NCI-H524 (cell line): Measurements from ENCODE around the gene ANKRD10.
"Not testable (repeated sequence)": the region's sequence is repeated elsewhere in the genome, so short reads cannot be mapped to it uniquely, and the experiment has no call there.

ENCODE experiments used
- DNase-seq, 2 experiments: peaks; one replicate each; lab custom pipeline; 2025; lab: John Stamatoyannopoulos, UW

Gene ANKRD10

DNA sequence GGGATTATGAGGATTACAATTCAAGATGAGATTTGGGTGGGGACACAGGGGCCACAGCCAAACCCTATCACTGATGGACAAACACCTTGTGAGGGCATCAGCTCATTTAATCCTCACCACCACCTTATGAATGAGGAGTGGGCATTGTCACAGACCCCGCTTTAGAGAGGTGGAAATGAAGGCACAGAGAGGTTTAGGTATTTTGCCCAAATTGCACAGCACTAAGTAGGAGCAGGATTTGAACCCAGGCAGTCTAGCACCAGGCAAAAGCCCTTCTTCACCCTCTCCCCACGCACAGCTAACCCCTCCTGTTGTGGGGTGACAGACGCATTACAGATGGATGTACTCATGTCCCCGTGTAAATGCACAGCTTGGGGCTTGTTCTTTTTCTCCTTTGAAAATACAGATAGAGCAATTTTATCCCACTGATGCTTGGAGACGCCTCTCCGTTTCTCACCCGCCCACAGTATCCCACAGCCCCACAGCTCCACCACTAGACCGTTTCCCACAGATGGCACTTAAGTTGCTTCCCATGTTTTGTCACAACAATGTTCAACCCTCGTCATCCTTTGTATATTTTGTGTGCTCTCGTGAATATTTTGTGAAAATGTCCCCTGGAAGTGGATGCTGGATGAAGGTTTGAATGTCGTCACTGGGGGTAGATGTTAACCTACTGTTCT lies 48.2 kb downstream of the ANKRD10 start:
- DNase-seq = no peak

DNA sequence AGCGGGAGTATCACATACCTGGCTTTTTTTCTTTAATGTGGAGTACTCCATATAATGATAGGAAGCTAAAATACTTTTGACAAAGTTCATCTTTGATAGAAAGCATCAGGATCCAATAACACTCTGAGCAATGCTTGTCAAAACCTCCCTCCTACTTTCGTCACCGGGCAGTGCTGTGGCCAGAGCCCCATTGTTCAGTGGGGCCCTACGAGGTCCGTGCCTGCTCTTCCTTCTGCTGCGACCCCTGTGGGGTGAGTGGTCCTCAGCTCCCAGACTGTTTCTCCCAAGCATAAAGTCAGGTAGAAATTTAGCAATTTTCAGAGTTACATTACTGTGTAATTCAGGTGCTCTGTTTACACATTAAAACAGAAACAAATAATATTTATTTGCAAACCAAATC lies 51.2 kb downstream of the ANKRD10 start:
- DNase-seq = no peak

DNA sequence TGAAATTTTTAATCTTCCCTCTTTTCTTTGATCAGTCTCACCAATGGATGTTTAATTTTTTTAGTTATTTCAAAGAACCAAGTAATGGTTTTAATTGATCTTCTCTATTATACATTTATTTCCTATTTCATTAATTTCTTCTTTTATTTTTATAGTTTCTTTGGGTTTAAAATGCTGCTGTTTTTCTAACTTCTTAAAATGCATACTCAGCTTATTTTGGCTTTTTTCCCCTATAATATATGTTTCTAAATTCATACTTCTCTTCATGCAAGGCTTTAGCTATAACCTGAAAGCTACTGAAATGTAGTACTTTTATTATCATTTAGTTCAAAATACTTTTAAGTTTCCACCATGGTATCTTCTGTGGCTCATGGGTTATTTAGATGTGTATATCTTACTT lies 53.9 kb downstream of the ANKRD10 start:
- DNase-seq = no peak

DNA sequence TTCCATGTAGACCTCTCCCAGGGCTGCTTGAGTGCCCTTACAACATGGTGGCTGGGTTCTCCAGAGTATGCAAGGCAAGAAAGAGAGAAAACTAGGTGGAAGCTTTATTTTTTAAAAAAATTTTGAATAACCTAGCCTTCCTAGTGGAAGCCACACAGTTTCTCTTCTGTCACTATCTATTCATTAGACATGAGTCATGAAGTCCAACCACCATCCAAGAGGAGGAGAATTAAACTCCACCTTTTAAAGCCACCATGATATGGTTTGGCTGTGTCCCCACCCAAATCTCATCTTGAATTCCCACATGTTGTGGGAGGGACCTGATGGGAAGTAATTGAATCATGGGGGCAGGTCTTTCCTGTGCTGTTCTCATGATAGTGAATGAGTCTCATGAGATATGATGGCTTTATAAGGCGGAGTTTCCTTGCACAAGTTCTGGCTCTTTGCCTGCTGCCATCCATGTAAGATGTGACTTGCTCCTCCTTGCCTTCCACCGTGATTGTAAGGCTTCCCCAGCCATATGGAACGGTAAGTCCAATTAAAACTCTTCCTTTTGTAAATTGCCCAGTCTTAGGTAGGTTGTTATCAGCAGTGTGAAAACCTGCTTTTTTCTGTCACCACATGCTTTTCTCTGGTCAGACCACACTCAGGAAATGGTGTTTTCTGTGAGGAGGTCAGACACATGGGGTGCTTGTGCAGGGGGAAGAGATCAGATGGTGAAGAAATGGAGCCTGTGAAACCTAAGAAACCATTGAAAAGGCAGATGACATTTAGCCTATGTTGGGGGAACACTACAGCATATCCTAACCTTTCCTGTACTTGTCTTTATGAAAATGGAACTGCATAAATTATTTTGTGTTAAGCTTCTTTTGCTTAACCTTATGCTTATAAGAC lies 57.7 kb downstream of the ANKRD10 start:
- DNase-seq = no peak

DNA sequence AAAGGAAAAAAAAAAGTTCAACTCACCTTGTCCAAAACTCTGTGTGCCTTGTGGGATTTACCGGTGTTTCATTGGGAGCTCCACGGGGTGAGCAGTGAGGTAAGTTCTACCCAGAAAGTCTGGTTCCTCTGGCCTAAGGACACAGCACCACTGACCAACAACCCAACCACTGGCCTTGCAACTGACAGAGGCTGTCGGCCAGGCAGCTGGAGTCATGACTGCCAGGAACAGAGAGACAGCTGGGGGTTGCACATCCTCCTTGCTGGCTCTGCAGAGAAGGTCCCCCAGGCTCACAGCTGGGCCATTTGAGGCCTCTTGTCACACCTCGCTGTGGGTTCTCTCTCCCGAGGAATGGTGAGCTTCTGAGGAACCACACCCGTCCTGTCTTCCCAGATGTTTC lies 59.5 kb downstream of the ANKRD10 start:
- no peak for DNase-seq

DNA sequence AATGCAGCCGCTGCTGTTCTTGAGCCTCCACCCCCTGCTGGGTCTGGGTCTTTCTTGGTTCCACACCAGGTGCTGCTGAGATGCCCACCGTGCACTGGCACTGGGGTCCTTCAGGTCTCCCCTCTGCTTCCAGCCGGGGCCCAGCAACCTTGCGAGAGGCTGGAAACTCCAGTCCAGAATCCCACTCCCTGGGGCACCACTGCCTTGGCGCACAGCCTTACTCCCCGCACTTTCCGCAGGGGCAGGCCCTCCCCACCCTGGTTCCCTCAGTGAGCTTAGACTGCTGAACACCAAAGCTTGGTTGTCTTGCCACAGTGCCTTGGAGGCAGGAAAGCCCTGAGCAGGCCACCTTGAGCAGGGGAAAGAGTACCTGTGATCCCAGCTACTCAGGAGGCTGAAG lies 60.0 kb downstream of the ANKRD10 start:
- DNase-seq = no peak

DNA sequence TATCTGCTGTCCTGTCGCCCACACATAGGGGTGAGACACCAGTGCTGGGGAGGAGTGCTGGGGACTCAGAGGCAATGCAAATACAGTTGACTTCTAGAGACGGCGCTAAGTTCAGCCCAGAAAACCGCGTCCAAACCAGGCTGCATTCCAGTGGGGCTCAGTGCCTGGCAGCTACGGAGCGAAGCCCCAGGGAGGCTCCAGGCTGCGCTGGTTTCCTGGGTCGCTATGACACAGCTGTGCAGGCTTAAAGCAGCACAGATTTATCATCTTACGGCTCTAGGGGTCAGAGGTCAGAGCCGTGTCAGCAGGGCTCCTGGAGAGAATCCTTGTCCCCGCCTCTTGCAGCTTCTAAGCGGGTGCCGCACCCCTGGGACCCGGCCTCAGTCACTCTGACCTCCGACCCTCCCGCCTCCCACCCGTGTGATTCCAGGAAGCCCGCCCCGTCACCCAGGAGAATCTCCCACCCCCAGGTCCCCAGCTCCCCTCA lies 61.6 kb downstream of the ANKRD10 start:
- no peak for DNase-seq

DNA sequence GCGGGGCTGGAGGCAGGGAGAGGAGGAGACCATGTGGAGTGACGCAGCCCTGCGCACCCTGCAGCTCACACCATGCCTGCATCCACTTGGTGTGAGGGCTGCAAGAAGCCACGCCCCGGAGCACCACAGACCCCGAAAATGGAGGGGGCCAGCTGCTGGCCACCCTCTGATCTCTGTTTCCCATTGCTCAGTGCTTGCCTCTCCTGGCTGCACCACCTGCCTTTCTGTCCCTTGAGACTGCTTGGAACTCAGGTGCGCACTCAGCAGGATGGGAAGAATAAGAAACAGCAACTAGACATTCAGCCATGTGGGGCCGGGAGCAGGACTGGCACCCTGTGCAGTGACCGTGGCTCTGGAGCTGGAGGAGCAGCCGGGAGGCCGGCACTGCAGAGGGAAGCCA lies 64.0 kb downstream of the ANKRD10 start:
- DNase-seq = no peak

DNA sequence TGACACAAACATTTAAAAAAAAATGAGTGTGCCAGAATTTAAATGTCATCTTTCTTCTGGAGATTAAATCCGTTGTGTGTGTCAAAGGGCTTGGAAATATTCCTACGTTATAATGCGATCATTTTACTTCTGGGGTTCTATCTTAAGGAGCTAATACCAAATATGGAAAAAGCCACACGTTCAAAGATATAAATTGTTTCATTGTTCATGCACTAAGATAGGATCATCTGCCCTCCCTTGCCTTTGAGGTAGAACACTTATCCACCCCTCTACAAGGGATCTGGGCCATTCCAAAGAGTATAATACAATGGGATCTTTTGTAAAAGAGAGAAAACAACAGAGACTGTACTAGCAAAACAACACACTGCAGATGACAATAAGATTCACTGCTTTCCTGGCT lies 64.9 kb downstream of the ANKRD10 start:
- no peak for DNase-seq

DNA sequence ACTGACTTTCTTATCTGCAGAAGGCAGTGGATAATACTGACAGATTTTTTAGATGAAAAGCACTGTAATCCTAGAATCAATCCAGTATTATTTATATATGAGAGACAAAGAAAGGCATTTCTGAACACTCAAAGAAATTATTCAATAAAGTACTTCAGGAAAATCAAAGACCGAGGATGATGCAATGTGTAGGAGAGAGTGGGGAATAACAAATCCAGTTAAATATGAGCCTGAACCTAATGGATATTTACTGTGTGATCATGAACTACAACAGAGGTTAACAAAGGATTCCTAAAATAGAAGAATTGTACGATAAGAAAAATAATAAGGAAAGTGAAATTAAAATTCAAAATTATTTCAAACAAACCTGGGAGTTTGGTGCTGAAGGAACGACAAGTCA lies 69.3 kb downstream of the ANKRD10 start:
- DNase-seq = no peak

DNA sequence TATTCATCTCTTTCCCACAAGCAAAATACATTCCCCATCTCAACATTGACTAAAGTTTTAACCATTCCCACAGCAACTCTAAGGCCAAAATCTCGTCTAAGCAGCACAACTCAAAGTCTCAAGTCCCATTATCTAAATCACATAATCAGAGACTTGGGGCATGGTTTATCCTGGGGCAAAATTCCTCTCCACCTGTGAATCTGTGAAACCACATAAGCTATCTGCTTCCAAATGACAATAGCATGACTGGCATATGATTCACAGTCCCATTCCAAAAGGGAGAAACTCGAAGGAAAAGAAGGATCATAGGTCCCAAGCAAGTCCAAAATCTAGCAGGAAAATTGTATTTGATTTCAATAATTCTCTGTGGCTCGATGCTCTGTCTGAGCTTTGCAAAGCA lies 73.0 kb downstream of the ANKRD10 start:
- DNase-seq = no peak

DNA sequence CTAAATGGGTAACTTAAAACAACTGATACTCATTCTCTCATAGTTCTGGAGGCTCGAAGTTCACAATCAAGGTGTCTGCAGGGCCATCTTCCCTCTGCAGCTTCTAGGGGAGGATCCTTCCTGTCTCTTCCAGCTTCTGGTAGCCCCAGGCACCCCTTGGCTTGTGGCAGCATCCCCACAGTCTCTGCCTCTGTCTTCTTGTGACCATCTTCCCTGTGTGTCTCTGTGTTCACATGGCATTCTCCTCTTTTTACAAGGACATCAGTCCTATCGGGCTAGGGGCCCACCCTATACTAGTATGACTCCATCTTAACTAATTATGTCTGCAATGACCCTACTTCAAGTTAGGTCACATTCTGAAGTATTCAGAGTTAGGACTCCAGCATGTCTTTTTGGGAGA lies 73.5 kb downstream of the ANKRD10 start:
- DNase-seq = no peak

DNA sequence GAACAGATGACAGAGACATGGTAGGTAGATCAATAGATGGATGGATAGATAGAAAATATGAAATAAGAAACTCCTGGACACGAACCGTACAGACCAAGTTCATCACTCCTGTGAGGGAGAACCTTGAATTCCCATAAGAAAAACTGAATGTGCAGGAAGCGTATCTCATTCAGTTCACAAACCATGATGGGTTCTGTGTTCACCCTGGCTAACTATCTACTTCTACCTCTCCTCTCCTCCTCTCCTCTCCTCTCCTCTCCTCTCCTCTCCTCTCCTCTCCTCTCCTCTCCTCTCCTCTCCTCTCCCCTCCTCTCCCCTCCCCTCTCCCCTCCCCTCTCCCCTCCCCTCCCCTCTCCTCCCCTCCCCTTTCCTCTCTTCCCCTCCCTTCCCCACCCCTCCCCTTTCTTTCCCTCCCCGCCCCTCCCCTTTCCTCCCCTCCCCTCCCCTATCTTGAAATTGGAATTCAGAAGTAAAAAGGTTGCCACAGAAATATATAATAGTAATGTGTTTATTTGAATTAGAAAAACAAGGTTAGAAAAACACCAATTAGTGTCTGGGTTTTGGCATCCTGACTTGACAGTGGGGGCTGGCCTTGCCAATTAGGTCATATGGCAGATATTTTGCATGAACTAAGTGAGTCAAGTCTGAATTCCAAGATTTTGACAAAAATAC lies 75.9 kb downstream of the ANKRD10 start:
- no peak for DNase-seq

DNA sequence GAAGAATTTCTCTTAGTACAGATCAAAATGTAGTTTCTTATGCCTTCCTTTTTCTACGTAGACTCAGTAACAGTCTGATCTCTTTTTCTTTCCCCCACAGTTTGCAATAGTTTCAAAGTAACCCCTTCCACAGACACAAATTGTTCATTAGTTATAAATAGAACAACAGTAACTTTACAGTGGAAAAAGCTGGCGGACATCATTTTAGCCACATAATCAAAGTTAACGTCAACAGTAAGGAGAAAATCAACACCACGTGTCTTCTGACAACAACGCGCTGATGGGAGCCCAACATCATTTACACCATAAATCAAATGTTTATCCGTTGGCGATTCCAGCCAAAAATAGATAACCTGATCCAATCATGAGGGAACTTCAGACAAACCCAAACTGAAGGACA lies 76.8 kb downstream of the ANKRD10 start:
- DNase-seq = no peak

DNA sequence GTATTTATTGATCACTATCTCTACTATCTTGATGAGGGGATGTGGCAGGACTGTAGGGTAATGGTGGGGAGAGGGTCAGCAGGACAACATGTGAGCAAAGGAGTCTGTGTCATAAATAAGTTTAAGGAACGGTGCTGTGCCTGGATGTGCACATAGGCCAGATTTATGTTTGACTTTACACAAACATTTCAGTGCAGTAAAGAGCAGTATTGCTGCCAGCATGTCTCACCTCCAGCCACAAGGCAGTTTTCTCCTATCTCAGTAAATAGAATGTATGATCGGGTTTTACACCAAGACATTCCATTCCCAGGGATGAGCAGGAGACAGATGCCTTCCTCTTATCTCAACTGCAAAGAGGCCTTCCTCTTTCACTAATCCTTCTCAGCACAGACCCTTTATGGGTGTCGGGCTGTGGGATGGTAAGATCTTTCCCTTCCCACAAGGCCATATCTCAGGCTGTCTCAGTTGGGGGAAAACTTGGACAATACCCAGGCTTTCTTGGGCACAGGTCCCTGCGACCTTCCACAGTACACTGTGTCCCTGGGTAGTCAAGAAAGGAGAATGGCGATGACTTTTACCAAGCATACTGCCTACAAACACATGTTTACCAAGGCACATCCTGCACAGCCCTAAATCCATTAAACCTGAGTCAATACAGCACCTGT lies 77.3 kb downstream of the ANKRD10 start:
- DNase-seq = not testable (repeated sequence)

DNA sequence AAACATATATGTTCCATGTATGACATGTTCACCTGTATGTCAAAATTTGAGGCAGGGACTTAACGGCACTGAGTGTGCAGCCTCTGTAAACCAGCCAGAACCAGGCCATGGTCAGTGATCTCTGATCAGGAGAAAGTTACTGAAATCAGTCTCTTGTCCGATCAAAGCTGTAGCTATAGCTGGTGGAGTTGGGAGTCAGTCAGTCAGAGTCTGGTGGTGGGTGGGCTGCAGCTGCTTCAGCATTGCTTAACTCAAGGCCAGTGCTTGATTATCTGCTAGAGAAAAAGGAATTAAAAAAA lies 78.3 kb downstream of the ANKRD10 start:
- no peak for DNase-seq

DNA sequence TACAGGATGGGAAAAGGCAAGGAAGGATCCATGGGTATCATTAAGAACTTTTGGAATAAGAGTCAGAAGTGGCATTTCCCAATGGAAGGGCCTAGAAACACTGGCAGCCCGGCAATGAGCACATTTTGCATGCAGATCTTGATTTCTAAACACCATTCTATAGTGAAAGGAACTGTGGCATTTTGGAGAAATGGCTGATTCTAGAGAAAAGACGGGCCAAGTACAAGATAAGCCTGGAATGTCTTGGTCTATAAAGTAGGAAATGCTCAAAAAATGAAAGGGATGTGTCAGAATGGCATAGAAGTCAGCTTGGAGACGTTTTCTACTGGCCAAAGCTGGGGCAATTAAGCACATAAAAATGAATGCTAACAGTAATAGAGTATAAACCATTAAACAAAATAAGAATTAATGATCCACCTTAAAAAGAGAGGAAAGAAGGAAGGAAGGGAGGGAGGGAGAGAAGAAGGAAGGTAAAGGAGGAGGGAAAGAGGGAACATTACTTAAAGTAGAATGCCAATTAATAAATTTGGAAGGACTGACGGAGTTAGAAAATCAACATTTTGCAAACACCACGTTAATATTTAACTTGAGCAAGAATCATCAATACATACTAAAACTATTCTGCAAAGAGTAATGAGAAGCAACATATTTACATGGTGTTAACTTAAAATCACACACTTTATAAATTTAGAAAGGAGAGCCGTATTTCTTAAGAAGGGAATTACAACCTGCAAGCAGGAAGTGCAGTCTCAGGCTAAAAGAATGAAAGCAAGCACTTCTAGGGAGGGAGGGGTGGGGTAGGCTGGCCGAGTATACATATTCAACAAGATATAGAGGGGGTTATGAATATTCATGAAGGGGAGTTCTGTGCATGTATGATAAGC lies 78.9 kb downstream of the ANKRD10 start:
- no peak for DNase-seq

DNA sequence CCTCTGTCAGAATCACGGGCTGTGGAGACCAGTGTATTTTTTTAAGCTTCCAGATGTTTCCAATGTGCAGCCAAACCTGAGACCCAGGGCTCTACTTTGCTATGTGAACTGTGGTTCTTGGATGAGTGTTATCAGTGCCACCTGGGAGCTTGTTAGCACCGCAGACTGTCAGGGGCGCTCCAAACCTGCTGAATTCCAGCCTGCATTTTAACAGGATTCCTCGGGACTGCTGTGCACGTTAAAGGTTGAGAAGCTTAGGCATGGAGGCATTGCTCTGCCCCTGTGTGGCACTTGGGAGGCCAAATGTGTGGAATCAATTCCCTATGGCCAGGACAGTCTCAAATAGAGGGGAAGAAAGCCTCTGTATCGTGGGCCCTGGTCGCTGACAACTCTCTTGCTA lies 80.3 kb downstream of the ANKRD10 start:
- no peak for DNase-seq

DNA sequence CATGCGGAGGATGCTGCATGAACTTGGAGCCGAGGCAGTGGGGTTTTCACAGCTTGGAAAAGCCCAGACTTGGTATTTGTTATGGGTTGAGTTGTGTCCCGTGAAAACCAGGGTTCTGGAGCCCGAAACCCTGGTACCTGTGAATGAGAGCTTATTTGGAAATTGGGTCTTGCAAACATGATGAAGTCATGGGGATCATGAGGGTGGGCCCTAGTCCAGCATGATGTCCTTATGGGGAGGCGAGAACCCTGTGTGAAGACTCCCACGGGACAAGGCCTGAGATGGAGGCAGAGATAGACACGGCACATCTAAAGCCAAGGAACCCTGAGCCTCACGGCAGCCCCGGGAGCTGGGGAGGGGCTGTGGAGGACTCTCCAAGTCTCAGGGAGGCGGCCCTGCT lies 82.3 kb downstream of the ANKRD10 start:
- no peak for DNase-seq

DNA sequence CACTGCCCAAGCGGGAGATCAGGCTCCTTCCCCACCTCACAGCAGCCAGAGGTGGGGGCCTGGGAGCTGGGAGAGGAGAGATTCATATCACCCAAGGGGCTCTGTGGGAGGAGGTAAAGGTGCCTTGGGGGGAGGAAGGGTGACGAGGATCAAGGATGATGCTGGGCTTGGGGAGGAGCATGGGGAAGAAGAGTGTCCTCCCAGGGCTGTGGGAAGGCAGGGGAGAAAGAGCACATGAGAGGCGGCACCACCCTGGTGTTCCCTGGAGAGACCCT lies 82.7 kb downstream of the ANKRD10 start:
- DNase-seq = no peak

DNA sequence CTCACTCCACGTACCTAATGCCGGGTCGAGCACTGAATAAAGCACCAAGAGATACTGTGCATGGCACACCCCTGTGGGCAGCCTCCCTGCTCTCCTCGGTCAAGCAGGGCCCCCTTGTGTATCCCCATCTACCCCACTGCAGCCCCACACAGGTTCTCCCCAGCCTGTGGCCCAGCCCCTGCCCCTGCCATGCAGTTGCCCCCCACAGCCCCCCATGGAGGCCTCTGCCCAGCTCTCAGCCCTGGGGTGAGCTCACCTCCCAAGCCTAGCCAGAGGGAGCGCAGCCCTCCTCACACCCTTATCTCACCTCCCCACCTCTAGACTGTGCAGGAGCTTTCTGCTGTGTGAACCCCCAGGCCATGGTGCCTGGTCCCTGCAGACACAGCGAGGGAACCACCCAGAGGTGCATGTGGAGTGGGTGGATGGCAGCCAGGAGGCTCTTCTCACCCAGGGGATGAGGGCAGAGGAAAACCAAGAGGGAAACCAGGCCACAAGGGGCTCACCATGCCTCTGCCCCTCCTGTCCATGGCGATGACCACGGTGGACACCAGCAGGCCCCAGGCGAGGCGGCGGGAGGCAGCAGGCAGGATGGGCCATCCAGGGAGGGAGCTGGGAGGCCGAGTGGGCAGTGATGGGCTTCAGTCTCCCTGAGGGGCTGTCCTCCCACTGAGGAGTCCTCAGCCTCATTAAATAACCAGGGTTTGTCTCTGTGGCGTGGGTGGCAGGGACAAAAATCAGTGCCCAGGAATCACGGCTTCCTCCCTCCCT lies 83.2 kb downstream of the ANKRD10 start:
- no peak for DNase-seq
